Measurements from ENCODE around the gene ADAMTS10. TPM values are rescaled to one million over a fixed set of nuclear protein-coding genes. Genes with fewer than 3 reads are reported as not detected.
"Not testable (repeated sequence)": the region's sequence is repeated elsewhere in the genome, so short reads cannot be mapped to it uniquely, and the experiment has no call there.

ADAMTS10 gene
- total RNA-seq, 1 donor from 2014 or later = 15.0 TPM

DNA sequence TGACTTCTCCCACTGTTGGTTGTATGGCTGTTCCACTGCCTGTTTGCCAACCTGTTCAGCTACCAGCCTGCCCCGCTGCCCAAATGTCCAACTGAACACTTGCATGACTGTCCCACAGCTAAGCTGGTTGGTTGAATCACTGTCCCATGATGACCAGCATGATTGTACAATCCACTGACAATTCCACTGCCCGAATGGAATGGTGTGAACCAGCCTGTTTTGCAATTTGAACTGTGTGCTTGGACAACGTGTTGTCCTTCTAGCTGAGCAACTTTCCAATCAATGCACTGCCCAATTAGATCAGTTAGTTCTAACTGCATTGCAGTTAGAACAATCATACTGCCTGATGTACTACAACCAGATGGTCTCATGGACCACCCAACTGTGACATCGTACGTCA is 8.7 kb downstream of the ADAMTS10 start:
- intact Hi-C loops (cut with DNase I) = no loop called here
- DNase-seq (ENCODE audit: low spot score) = no peak

DNA sequence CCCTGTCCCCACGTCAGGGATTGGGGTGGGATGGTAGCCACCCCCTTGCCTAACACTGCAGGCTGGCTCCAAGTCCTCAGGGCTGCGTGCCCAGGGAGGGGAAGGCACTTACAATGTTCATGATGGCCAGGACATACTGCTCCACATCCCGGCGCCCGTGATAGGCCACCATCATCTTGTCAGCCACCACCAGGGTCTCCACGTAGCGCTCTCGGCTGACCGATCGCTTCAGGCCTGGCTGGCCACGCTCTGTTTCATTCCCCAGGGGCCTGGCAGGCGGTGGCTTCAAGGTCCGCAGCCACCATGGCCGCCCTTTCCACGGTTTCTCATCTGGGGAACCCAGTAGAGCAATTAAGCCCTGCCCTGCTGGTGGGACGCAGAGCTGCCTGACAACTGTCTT is 9.7 kb downstream of the ADAMTS10 start:
- intact Hi-C loops (cut with DNase I) = no loop called here
- DNase-seq (ENCODE audit: low spot score) = no peak

DNA sequence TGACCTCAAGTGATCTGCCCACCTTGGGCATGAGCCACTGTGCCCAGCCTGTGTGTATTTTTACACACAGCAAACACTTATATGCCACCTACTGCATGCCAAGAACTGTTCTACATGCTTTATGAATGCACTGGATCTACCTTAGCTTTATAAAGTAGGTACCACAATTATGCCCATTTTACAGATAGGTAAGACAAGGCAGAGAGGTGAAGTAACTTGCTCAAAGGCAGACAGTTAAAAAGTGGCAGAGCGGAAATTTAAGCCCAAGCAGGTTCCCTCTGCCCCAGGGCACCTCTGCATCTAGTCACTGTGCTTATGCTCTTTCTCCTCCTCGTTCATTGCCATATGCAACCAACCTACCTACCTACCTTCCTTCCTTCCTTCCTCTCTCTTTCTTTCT is 10.5 kb downstream of the ADAMTS10 start:
- DNase-seq (ENCODE audit: low spot score) = no peak
- intact Hi-C loops (cut with DNase I) = no loop called here

DNA sequence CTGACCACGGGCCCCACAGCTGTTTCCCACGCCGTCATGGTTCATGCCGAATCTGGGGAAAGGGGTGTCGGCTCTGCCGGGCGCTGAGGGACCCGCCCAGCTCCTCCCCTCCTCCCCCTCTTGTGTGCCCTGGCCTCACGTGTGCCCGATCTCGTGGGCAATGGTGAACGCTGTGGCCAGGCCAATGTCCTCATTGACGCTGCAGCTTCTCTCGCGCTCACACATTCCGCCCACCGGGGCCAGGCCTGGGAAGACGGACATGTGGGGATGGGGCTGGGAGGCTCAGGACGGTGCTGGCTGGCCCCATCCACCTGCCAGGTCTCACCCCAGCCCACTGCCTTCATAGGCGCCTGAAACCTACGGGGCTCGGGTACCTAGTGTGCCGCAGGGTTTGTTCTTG is 14.3 kb downstream of the ADAMTS10 start:
- intact Hi-C loops (cut with DNase I) = no loop called here
- DNase-seq (ENCODE audit: low spot score) = no peak

DNA sequence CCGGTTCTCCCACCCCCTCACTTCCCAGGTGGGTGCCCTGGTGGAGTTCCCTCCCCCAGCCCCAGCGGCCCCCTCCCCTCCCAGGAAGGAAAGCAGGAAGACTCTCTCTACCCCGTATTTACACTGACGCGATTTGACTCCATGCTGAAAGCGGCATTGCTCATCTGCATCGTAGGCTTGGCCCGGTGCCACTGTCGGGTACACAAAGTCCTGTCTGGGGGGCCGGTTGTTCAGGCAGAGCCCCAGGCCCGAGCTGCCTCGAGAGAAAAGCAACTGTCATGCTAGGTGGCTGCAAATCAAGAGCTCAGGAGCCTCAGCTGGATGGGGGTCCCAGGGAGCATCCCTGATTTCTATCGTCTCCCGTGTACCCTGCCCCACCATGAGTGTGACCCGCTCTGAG is 14.9 kb downstream of the ADAMTS10 start:
- no peak for DNase-seq (ENCODE audit: low spot score)
- intact Hi-C loops (cut with DNase I) = no loop called here

DNA sequence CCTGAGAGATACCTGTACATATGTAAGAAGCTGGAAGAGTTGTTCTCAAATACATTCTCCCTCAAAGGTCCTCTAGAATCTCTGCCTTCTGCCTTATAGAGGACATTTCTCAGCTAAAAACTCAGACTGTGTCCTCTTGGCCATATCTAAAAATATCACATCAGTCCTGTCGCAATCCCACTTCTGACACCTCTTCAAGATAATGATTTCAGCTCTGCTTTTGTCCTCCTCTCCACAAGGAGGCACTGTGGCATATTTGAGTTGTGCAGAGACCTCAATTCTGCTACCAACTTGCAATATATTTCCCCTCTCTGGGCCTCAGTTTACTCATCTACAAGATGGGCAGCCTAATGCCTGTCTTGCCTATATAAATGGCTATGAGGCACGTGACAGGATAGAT is 16.6 kb downstream of the ADAMTS10 start:
- intact Hi-C loops (cut with DNase I) = no loop called here
- no peak for DNase-seq (ENCODE audit: low spot score)

DNA sequence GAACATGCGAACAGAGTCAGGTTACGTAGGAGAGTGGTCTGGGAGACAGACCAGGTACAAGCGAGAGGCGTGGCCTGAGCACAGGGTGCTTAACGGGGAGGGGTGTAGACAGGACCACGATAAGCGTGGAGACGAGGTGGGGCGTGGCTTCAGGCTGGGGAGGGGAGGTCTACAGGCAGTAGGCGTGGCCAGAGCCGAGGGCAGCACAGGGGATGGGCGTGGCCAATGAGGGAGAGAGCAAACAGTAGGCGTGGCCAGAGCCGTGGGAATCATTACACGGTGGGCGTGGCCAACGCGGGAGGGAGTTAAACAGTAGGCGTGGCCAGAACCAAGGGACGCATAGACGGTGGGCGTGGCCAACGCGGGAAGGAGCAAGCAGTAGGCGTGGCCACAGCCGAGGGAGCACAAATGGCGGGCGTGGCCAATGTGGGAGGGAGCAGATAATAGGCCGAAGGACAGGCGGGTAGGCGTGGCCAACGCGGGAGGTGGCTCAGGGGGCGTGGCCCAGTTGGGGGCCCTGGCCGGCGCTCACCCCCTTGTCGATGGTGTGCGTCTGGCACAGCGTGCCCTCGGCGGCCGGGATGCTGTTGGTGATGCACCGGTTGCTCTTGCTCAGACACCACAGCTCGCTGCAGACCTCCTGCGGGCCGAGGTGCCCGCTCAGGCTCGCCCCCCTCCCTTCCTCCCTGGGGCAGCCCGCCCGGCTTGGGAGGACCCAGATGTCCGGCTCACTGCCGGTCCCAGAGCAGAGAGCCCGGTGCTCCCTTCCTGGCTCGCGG is 18.1 kb downstream of the ADAMTS10 start:
- intact Hi-C loops (cut with DNase I) = no loop called here
- peak; percentile 96 for DNase-seq (ENCODE audit: low spot score)

DNA sequence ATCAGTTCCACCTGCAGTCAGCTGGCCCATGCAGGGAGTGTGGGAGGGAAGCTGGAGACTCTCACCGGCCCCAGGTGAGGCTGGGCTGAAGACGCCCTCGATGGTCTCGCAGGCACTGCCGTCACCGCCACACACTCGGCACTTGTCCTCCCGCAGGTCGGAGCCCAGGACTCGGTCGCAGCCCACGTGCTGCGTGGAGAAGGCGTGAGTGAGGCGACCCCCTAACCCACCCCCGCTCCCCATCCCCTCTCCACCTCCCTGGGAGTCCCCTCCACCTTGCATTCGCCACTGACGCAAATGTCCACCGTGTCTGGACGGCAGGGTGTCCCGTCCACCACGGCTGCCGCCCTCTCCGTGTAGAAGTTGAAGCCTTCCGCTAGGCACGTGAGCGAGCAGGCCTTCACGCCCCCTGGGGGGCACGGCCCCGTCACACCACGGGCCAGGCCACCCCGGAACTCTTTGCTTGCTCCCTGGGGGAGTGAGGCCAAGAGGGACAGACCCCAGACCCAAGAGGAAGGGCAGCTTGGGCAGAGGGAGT is 21.3 kb downstream of the ADAMTS10 start:
- DNase-seq (ENCODE audit: low spot score) = no peak
- intact Hi-C loops (cut with DNase I) = no loop called here

DNA sequence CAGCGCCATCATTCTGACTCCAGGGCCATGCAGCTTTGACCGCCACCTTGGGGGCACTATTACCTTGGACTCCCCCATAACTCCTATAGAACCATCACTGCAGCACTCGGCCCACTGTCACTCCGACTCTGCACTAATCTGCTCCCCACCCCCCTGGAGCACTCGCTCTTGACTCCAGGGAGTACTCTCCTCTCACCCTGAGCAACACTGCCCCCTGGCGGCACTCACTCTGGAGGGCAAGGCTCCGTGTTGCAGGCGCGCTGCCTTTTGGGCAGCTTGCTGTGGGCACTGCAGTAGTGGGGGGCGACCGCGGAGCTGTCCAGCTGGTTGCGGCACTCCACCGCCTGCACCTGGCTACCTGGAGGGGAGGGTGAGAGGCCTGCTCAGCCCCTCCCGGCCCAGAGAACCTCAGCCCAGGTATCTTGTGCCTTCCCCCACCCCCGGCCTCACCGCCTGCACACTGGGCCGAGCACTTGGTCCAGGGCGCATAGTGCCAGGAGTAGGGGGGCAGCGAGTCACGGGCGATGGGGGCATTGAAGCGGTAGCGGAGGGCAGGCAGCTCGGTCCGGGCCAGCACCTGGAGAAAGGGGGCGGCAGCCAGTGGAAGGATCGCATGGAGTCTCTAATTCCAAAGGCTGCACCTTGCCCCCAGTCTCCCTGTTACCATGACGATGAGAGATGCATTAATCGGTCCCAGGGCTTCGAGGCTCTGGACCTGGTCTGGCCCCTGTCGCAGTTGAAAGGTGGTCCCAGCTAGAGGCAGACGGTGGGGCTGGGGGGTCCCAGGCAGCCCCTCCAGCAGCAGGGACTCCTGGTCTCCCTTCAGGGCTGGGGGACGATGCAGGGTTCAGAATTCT is 24.4 kb downstream of the ADAMTS10 start:
- intact Hi-C loops (cut with DNase I) = no loop called here
- peak; percentile 89 for DNase-seq (ENCODE audit: low spot score)

DNA sequence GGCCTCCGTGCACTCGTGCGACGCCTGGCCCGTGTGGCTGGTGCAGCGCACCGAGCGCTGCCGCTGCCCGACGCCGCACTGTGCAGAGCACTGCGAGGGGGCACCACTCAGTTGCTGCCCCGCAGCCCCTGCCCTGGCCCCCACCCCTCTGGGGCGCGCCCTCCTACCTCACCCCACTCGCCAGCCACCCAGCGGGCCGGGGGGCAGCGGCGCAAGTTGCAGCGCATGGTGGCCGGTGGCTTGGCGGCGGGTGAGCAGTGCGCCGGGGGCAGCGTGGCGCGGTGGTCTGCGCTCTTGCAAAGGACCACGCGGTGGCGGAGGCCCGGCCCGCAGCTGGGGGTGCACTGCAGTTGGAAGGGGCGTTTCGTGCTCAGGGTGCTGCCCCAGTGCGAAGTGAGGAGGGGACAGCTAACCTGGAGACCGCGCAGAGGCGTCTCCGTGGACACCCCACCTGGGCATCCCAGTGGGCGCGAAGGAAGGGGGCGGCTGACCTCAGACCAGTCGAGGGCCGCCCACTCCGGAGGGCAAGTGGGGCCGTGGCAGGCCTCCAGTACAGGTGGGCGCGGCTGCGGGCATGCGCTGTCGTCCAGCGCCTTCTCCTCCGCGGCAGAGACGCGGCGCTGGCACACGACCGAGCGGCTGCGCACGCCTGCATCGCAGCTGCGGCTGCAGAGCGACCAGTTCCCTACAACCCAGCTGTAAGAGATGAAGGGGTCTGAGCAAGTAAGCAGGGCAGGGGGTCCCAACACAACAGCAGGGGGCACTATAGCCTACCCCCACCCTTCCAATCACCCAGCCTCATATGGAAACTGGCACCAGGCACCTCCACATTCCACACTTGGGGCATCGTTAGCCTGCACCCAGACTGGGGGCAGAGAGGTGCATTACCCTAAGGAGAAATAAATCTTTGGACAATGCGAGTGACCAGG is 25.3 kb downstream of the ADAMTS10 start:
- intact Hi-C loops (cut with DNase I) = no loop called here
- DNase-seq (ENCODE audit: low spot score) = no peak

DNA sequence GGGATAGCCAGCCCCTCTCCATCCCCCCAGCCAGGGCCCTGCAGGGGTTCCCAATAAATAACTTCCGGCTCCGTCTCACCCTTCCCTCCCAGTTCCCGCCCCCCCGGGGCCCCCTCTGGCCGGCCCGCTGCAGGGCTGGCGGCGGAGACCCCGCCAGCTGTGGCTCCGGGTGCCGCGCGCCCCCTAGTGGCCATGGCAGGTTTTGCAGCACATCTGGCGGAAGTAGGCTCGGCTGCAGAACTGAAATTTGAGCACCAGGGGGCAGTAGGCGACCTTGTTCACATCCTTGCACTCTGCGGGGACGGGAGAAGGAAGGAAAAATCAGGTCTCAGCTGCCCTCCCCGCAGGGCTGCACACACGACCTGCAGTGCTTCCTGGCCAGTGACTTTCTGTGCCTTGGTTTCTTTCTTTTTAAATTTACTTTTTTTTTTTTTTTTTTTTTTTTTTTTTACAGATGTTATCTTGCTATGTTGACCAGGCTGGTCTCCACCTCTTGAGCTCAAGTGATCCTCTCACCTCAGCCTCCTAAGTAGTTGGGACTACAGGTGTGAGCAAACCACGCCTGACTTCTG is 29.7 kb downstream of the ADAMTS10 start:
- intact Hi-C loops (cut with DNase I) = no loop called here
- peak; percentile 93 for DNase-seq (ENCODE audit: low spot score)

DNA sequence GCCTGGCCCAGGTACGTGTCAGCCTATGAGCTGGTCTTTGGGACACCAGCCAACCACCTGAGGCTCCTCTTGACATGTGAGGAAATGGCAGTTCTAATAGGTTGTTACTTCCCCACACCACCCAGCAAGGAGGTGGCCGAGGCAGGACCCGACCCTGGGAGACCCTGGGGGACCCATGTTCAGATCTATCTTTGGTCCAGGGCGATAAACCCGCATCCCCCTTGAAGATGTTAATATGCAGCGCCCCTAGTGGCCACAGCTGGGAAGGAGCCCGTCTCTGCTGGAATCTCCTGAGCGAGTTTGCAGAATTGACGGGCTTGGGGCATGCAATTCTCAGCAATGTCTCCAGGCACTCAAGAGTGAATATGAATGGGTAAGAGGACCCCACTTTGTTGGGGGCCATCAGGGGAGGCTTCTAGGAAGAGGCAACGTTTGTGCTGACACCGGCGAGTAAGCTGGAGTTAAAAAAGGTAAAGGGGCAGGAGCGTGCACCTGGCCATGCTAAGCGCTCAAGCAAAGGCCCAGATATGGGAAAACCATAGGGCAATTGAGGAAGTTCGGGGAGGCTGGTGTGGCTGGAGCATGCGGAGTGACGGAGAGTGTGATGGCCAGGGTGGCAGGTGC is 31.8 kb downstream of the ADAMTS10 start:
- intact Hi-C loops (cut with DNase I) = loop anchor here (5.0 kb wide), 1 partner anchor 226 kb away; no protein-coding TSS in a partner anchor

DNA sequence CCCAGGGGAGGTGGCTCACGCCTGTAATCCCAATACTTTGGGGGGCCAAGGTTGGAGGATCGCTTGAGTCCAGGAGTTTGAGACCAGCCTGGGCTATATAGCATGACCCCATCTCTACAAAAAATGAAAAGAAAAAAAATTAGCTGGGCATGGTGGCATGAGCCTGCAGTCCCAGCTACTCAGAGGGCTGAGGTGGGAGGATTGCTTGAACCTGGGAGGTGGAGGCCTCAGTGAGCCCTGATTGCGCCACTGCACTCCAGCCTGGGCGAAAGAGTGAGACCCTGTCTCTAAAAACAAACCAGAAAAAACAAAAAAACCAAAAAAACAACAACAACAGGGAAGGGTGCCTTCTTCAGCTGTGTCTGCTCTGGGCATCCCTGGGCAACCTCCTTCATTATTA is 32.8 kb downstream of the ADAMTS10 start:
- intact Hi-C loops (cut with DNase I) = loop anchor here (5.0 kb wide), 1 partner anchor 225 kb away; no protein-coding TSS in a partner anchor
- DNase-seq (ENCODE audit: low spot score) = no peak

More for the DNA sequence above, 31.8 kb downstream of the ADAMTS10 start:
- DNase-seq (ENCODE audit: low spot score) = peak; percentile 90

DNA sequence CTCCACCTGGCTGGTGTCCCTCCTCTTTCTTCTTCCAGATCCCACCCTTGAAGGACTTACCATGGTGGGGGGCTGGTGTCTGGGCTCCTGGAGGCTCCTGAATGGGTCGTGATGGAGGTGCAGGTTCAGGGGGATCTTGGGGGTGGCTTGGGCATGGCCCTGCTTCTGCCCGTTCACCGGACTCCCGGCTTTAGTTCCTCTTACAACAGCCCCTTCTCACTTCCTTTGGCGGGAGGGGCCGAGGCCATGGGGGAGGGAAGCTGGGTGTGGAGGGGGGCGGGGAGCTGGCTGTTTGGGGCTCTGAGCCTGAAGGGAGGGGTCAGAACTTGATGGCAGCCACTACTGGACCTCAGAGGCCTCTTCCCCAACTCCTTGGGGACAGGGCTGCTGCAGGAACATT is 33.3 kb downstream of the ADAMTS10 start, which contains the start of gene MYO1F:
Gene MYO1F, minus strand, starts transcription at position 196 of the 400 bp plus-strand sequence. Its CDS starts 133 bp downstream, at position 63.
- peak; percentile 92 for DNase-seq (ENCODE audit: low spot score)
- intact Hi-C loops (cut with DNase I) = loop anchor here (5.0 kb wide), 1 partner anchor 225 kb away; no protein-coding TSS in a partner anchor

DNA sequence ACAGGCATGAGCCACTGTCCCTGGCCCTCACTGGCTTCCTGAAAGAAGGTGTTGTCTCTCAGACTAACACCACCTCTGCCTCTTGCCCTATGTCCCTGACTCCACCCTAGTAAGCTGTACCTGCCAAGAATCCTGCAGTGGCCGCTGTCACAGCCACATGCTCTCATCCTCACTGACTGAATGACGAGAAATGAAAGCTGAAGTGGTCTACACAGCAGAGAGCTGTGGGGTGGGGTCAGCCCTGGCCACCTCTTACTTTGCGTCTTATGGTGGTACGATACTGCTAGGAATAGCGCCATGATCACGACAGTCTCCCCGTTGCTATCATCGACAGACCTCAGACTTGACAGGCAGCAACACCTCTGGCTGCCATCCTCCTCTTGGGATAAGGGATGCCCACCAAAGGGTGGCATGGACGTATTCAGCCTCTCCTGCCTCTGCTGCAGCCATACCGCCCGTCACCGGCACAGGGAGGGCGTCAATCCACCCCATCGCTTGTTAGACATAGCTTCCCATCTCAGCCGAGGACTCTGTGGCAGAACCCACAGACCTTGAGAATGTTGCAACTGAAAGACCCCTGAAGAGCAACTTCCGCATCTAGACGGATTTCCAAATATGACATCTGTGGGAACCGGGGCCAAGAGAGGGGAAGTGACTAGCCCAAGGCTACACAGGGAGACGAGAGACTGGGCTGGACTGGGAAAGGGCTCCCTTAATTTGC is 34.1 kb downstream of the ADAMTS10 start:
- intact Hi-C loops (cut with DNase I) = loop anchor here (5.0 kb wide), 1 partner anchor 224 kb away; no protein-coding TSS in a partner anchor
- DNase-seq (ENCODE audit: low spot score) = no peak

DNA sequence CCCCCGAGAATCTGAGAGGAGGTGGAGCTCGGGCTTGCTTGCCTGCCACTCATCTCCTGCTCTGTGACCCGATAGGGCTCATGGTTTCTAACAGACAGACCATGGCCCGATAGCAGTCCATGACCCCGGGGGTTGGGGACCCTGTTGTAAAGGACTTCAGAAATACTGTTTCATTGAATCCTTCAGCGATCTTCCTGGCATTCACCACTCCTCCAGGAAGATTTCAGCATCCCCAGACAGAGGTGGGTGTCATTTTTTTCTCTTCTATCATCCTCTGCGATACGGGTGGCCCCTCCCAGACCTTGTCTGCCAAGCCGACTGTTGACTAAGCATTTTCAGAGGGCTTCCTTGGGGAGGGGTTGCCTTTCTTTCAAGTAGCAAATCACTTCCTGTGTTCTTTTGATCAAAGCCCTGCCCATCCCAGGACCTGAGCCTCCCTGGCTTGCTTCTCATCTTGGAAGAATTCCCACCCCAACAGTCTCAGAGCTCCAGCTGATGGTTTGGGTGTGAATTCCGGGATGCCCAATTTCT is 35.0 kb downstream of the ADAMTS10 start:
- intact Hi-C loops (cut with DNase I) = loop anchor here (5.0 kb wide), 1 partner anchor 223 kb away; no protein-coding TSS in a partner anchor
- peak; percentile 79 for DNase-seq (ENCODE audit: low spot score)

DNA sequence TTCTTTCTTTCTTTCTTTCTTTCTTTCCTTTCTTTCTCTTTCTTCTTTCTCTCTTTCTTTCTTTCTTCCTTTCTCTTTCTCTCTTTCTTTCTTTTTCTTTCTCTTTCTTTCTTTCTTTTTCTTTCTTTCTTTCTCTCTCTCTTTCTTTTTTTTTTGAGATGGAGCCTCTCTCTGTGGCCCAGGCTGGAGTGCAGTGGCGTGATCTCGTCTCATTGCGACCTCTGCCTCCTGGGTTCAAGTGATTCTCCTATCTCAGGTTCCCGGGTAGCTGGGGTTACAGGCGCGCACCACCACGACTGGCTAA is 35.9 kb downstream of the ADAMTS10 start:
- intact Hi-C loops (cut with DNase I) = not testable (repeated sequence)

DNA sequence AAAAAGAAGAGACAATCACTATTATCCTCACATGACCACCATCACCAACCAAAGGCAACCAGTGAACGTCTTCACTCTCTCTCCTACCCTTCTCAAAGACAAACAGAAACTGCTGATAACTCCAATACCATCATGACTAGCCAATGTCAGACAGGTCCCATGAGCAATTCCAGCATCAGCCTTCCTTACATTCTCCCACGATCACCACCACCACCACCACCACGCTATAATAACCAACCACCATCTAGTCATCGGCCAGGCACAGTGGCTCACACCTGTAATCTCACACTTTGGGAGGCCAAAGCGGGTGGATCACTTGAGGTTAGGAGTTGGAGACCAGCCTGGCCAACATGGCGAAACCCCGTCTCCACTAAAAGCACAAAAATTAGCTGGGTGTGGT is 37.2 kb downstream of the ADAMTS10 start:
- intact Hi-C loops (cut with DNase I) = no loop called here
- no peak for DNase-seq (ENCODE audit: low spot score)

More for the DNA sequence above, 35.9 kb downstream of the ADAMTS10 start:
- not testable (repeated sequence) for DNase-seq (ENCODE audit: low spot score)
